ENCODE results near the gene DSCAML1.

DSCAML1 gene

DNA sequence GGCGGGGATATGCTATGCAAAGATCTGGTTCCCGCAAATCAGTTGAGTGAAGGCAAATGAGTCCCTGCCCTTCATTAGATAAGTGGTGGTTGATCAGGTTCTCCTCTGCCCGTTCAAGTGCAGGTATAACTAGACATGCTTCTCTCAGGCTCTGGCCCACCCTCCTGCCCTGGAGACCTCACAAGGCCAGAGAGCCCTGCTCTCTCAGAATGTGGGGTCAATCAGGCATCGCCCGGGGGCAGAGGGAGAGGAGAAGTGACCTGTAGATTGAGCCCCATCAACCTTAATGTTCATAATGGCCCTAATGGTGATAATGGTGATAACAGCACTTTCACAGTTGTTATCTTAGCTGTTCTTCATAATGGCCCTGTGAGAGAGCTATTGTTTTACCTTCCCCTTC lies 224.3 kb downstream of the DSCAML1 start:
- DNase-seq = no peak

- no peak for DNase-seq
Observed at GRCh38 chr11:117572129-117572528, 224.9 kb downstream of the DSCAML1 start.

GRCh38 chr11:117570701-117571100 lies 226.3 kb downstream of the DSCAML1 start:
- DNase-seq = no peak

DNA sequence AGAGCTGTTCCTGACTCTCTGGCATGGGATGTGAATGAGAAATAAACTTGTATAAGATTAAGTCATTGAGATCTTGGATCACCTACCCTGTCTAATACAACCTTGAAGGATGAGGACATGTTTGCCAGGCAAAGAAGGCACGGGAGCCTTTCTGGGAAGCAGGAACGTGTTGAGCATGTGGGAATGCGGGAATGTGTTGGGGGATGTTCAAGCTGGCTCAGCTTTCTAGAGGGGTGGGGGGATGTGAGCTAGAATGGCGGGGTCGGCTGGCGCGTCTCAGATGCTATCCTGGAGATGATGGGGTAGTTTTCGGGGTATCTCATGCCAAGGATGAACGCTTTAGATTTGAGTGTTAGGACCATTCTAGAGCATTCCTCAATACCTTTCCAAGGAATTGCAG lies 227.1 kb downstream of the DSCAML1 start:
- DNase-seq = no peak

DNA sequence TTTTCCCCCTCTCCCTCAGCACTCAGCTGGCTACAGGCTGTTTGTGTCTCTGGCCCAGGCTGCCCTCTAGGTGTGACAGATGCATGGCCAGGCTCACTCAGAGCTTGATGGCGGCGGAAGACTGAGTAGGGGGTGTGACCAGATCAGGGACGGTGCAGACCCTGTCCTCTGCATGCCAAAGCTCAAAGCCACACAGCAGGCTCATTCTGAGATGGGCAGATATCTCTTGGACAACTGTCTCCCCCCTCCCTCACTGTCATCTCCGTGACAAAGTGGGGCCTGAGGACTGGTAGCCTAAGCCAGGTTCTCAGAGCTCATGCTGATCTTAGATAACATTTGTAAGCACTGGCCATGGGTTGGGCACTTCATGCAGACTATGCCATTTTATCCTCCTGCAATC lies 231.3 kb downstream of the DSCAML1 start:
- DNase-seq = no peak

DNA sequence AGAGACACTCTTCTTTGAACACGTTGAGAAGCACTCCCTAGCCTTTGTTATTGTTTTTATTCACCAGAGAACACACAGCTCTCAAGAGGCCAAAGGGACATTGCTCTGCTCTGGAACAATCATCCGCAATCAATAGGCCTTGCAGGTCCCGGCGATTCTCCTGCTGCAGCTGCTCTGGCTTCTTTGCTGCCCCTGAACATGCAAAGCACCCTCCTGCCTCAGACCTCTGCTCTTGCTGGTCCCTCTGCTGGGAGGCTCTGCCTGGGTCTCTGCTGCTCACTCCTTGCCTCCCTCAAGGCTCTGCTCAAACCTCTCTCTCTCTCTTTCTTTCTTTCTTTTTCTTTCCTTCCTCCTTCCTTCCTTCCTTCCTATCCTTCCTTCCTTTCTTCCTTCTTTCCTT lies 232.7 kb downstream of the DSCAML1 start:
- no peak for DNase-seq

GRCh38 chr11:117563556-117563955 lies 233.5 kb downstream of the DSCAML1 start:
- no peak for DNase-seq

DNA sequence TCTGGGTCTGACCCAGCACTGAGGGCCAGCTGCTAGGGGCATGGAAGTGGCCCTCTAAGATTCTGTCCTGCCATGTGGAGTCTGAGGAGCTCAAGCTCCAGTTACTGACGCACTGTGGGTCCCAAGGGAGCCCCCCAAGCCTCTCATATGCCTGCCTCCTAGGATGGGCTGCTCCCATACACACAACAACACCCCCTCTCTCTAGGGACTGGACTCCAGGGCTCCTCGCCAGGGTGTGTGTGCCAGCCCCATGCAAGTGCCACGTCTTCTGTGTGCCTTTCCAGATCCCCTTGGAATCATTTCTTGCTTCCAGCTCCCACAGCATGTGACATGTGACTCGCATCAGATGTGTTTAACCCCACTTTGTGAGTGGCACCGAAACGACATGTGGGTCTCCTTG lies 234.9 kb downstream of the DSCAML1 start:
- DNase-seq = no peak

DNA sequence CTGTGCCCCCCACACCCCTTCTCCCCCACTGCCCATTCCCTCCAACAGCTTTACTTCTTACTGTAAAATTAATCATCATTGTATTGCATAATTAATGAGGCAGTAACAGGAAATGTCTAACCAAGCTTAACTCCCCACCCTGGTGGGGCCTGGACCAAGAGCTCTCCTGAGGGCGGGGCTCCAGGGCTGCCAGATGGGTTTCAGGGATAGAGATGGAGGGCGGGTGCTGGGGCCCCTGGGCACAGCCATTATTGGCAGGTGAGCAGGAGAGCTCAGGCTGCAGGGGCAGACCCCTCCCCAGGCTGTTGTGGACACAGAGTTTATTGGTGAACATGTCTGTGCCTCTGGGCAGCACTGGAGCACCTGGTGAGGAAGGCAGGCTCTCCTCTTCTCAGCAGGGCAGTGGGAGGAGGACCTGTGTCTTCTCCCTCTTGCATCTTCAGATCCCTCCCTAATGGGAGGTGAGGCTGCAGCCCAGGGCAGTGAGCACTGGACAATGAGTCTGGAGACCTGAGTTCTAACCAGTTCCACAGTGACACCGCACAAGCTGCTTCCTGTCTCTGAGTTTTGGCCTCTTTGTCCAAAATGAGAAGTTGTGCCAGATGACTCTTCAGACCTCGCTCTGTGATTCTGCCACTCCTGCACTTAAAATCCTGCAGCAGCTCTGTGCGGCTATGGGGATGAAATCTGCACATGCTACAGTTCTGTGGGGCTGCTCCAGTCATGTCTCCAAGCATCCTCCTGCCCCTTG lies 236.1 kb downstream of the DSCAML1 start:
- no peak for DNase-seq

GRCh38 chr11:117559698-117560097 lies 237.3 kb downstream of the DSCAML1 start:
- no peak for DNase-seq

GRCh38 chr11:117557361-117557760 lies 239.7 kb downstream of the DSCAML1 start:
- DNase-seq = no peak

GRCh38 chr11:117554601-117555333 lies 242.2 kb downstream of the DSCAML1 start:
- DNase-seq = no peak

DNA sequence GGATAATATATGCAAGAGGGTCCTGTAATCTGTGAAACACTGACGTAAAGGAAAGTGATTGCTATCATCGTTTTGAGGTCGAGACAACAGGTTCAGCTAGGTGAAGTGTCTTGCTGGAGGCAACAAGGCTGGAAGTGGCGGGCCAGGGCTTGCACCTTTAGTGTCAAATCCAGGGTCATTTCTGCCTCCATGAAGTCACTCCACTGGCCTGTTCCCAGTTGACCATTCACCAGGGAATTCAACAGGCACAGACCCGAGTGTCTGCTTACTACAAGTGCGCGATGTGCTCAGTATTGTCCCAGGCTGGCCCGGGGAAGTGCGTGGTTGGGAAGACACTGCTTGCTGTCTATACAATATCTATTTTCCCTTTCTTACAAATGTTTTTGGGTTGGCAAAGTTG lies 244.4 kb downstream of the DSCAML1 start:
- no peak for DNase-seq

GRCh38 chr11:117551761-117552343 lies 245.2 kb downstream of the DSCAML1 start:
- no peak for DNase-seq

DNA sequence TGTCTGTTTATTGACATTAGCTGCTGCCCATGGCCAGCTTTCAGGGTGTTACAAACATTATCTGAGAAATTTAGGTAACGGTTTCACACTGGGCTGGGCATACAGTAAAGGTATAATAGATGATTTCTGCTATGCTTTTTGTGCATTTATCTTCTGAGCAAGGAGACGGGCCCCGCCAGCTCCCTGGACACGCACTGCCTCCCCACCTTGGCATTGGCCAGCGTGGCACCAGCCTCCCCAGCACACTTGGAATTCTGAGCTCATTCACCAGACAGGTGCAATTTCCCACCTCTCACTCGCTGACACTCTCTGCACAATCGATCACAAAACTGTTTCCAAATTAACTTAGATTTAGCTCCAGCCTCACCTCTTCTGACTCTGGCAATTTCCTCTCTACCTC lies 246.6 kb downstream of the DSCAML1 start:
- no peak for DNase-seq

DNA sequence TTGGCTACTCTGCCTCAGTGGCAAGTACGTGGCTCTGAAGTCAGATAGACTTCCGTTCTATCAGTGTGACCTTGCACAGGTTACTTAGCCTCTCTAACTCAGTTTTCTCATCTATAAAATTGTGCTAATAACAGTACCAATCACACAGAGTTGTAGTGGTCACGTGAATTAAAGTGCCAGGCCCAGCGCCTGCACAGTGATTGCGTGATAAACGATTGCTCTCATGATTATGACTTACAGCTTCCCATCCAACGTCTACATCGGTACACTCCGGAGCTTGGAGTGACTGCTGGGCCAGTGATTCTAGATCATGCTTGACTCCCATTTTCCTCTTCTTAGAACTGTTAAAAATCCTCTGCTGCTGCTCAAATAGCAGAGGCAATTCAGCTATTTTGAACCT lies 247.6 kb downstream of the DSCAML1 start:
- no peak for DNase-seq

DNA sequence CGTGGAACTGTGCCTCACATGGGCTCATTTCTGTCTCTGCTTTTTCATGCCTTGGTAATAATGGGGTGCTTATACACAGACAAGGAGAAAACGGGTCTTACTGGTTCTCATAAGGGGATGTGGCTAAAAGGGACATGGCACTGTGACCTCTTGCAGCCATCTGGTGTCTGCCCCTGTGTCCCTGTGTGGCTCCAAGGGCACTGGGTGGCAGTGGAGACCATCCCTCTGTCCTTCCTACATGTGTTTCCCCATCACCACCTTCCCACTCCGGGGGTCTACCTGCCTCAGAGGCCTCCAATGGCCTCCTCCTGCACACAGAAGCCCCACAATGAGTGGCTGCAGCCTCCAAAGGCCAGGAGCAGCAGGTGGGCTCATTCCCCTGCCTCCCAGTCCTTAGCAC lies 248.1 kb downstream of the DSCAML1 start:
- no peak for DNase-seq

DNA sequence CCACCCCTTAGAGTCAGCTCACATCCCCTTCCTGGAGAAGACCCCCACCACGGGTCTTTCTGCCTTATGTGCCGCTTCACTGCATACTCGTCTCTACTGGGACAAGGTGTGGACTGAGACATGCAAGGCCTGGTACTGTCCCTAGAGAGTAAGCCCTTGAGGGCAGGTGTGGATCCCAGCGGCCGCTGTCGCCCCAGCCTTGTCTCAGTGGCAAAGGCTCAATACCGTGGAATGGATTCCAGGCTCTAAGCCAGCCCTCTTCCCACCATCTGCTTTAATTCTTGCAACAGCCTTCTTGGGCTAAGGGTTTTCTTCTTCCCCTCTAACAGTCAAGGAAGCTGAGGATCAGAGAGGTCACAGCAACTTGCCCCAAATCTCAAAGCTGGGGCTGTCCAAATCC lies 249.1 kb downstream of the DSCAML1 start:
- DNase-seq = no peak

- DNase-seq = no peak
Observed at GRCh38 chr11:117547195-117547850, 249.7 kb downstream of the DSCAML1 start.

GRCh38 chr11:117546431-117547194 lies 250.4 kb downstream of the DSCAML1 start:
- DNase-seq = no peak

- DNase-seq = no peak
Observed at GRCh38 chr11:117545706-117546105, 251.3 kb downstream of the DSCAML1 start.

- DNase-seq = no peak
Observed at GRCh38 chr11:117544130-117544800, 252.8 kb downstream of the DSCAML1 start.

Measured in CD4-positive, alpha-beta T cell treated with Interleukin-17A for 1 hour (primary cell).